Cardiac septum (tissue), 1 donor: Measurements from ENCODE around the gene RPL38. TPM values are rescaled to one million over a fixed set of nuclear protein-coding genes. Genes with fewer than 3 reads are reported as not detected.
A peak's percentile ranks its signal among the peaks of the same experiment; 100 is the strongest.

Experiments
- DNase-seq: peaks from one replicate; pipeline ENCODE4 v3.0.0-alpha.2; 2020; ENCODE audit warnings: low spot score
- intact Hi-C: fragments of 100-400 bp; cut with DNase I; formaldehyde crosslinking; loops from one replicate; pipeline ENCODE4 v1.14.0; 2022
- total RNA-seq: library from RNA; stranded (reverse); fragmentation: NEBNext Ultra II Directional; extraction: Animal tissue kit (Norgen Biotek cat#: 25700); gene quantifications from one replicate; pipeline ENCODE4 v1.2.1, GENCODE V29; 2021
- donor health status: DM: no; HTN: no; CAD: no.

RPL38 gene
- total RNA-seq, 1 donor from 2014 or later, result 575 TPM

DNA sequence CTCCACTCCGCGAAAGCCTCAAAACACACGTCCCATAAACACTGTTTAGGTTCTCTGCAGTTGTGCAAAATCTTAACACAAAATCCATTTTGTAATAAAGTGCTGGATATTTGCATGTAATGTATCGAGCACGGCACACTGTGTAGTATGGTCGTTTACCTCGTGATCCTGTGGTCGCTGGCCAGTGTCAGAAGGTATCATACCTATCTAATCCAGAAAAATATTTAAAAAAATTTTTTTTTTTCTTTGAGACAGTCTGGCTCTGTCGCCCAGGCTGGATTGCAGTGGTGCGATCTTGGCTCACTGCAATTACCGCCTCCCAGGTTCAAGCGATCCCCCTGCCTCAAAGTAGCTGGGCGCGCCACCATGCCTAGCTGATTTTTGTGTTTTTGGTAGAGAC, 996 bp downstream of the RPL38 start:
- intact Hi-C loops, result no loop called here

DNA sequence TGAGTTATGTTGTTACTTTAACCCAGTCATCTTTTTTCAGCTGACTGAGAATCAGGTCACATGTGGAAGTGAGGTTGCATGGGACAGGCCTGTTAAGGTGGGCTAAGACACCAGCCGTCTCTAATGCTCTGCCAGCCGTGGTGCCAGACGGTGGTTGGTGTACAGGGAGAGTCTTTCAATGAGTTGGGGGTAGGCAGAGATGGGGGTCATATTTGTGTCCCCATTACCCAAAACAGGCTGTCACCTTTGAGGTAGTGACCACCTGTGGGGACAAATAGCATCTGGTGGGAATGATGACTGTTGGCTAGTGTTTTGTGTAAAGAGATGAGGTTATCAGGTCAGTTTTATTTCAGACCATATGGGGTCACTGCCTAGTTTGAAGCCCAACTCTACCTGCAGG, 1.8 kb downstream of the RPL38 start:
- intact Hi-C loops, result no loop called here
- no peak for DNase-seq

More for the DNA sequence above, 996 bp downstream of the RPL38 start:
- DNase-seq, result no peak

GRCh38 chr17:74206332-74206818, 2.9 kb downstream of the RPL38 start:
- no peak for DNase-seq
- intact Hi-C loops, result no loop called here

DNA sequence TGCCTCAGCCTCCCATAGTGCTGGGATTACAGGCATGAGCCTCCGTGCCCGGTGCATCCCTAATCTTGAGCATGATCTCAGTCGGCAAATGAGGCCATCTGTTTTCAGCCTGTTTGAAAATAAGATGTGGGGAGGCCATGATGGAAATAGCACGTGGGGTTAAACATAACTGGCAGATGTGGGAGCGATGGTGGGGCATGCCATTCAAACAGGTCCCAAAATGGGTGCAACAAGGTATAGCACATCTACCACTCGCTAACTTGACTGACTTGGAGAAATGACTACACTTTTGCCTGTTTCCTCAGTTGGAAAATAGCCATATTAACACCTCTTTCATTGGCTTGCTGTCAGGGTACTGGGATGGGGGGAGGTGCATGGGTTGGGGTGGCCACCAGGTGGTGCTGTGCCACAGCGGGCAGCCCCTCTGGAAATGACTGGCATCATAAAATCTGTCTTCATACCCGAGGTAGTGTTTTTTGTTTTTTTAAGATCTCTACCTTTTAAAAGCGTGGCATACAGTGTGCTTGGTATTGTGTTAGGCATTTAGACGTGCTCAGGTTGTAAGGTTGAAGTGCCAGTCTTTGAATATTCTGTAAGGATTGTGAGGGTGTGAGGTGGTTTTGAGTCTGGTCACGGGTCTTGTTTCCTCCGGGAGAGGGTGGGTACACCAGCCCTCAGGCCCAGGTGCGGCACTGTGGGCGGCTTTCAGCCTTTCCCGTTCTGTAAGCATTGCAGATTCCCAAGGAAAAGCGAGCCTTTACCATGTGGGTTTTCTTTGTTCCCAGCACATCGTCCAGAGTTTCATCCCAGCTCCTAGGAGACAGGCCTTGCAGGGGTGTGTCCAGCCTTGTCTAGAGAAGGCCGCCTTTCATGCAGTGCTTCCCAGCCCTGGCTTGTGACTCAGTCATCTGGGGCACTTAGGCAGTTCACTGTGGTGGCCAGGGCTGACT, 7.0 kb downstream of the RPL38 start:
- intact Hi-C loops, result loop anchor here (2.0 to 5.0 kb wide), 2 partner anchors 86 to 152 kb away; partner anchors contain the start of gene BTBD17
- no peak for DNase-seq

DNA sequence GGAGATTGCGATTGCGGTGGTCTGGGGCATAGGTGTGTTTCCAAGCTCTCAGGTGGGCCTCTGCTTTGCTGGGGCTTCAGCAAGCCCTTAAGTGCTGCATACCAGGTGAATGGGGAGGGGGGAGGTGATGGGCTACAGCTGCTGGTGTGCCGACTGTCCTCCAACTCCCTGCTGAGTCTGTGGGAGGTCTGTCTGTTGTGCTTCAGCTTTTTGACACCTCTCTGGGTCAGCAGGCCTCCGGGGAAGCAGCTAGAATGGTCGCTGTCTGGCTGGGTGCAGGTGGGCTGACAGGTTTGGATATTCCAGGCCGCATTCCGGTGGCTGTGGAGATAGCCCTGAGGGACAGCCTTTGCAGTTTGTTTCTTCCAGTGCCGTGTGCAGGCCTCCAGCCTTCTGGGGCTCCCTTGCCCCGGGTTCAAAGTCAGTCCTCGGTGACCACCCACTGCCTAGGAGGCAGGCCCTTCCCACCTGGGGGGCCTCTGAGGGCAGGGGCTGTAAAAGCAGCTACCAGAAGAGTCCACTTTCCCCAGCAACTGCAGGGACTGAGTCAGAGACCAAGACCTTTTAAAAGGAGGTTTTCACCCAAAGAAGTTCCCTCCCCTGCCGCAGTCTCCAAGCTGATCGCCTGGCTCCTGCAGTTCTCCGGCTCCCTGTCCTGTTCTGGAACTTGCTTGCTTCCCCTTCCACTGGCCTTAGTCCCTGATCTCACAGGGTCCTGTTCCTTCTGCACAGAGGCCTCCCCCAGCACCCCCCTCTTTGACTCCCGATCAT, 7.8 kb downstream of the RPL38 start:
- intact Hi-C loops, result loop anchor here (2.0 to 5.0 kb wide), 2 partner anchors 85 to 151 kb away; partner anchors contain the start of gene BTBD17
- DNase-seq, result no peak

DNA sequence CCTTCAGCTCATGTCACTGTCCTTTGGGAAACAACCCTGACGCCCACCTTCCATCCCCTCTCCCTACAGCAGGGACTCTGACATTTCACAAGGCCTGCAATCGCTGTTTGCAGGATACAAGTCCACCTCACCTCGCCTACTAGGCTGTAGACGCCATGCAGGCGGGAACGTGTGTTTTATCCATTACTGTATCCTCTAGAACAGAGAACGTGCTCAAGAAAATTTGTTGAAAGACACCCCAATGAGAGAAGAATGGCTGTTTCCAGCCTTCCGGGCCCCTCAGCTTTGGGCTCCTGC, 8.4 kb downstream of the RPL38 start:
- intact Hi-C loops, result loop anchor here (2.0 to 5.0 kb wide), 2 partner anchors 85 to 150 kb away; partner anchors contain the start of gene BTBD17
- no peak for DNase-seq

DNA sequence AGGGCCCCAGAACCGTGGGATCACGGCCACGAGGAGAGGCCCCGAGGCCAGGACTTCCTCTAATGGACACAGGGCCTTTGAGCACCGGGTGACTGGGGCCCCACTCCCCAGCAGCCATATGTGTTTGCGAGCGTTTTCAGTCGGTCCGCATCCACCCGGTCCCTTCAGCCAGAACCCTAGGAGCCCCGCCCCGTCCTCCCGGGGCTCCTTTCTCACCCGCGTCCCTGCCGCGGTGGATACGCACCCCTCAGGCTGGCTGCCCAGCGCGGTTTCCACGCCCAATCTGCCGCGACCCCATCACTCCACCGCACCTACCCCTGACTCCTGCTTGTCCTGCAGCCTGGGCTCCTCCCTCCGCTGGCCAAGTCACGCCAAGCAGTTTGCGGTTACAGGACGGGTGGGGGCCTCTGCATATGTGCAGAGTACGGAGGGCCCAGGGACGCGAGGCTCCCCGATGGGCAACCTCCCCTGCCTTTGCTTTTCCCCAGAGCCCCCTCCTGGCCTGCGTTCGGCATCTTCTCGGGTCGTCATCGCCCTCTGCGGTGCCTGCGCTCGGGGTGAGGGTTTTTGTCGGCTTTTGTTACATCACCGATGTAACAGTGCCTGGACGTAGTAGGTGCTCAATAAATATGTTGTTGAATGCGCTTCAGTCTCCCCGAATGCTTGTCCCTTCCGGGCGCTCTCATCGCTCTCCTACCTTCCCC, 8.9 kb downstream of the RPL38 start:
- intact Hi-C loops, result loop anchor here (5.0 kb wide), 1 partner anchor 150 kb away; the partner anchor contains the start of gene BTBD17
- DNase-seq, result no peak

- peak; percentile 93 for DNase-seq
- intact Hi-C loops, result loop anchor here (5.0 kb wide), 1 partner anchor 149 kb away; the partner anchor contains the start of gene BTBD17
Observed at GRCh38 chr17:74212913-74213791, 9.7 kb downstream of the RPL38 start, which contains the start of gene TTYH2. Gene TTYH2, plus strand, starts transcription at chr17:74213571. Its CDS starts 17 bp downstream, at chr17:74213588.

DNA sequence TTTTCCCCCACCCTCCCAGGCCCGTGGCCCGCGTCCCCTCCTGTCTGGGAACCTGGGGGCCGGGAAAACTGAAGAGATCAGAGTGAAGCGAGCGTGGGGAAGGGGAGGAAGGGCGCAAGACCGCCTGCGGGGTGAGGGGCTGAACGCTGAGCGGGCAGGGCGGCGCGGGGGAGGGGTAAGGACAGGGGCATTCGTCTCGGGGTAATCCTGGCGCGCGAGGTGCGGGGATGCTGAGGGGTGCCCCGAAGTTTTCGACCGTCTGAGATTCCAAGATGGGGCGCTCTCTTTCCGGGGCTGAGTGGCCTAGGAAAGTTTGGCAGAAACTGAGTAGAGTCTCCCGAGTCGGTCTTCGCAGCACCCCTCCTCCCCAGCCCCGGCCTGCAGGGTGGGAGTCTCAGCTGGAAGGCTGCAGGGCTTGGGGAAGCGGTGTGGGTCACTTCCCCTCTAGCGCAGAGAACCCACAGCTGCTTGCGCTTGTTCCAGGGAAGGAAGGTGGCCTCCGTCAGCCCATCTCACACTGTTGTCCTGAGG, 10.4 kb downstream of the RPL38 start:
- no peak for DNase-seq
- intact Hi-C loops, result loop anchor here (2.0 to 5.0 kb wide), 2 partner anchors 29 to 148 kb away; partner anchors contain the start of gene BTBD17

- intact Hi-C loops, result loop anchor here (2.0 to 5.0 kb wide), 2 partner anchors 28 to 148 kb away; partner anchors contain the start of gene BTBD17
- DNase-seq, result no peak
Observed at GRCh38 chr17:74214484-74215341, 11.2 kb downstream of the RPL38 start.

GRCh38 chr17:74215342-74215727, 11.9 kb downstream of the RPL38 start:
- DNase-seq, result no peak
- intact Hi-C loops, result loop anchor here (2.0 kb wide), 1 partner anchor 27 kb away; no protein-coding TSS in a partner anchor

DNA sequence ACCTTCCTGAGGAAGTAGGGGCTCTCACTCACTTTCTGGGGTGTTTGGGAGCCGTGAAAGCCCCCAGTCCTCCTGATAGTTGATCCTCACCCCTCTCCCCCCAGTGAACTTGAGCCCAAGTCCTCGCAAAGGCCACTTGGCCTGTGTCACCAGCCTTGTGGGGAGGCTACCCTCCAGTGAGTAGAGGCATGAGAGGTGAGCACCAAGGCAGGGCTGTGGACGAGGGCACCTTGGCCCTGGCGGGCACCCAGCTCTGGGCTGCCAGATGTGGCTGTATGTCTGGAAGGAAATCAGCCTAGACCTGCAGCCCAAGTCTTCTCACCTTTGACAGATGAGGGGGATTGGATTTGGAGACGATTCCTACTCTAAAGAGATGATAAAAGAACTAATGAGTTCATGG, 13.0 kb downstream of the RPL38 start:
- no peak for DNase-seq
- intact Hi-C loops, result no loop called here

DNA sequence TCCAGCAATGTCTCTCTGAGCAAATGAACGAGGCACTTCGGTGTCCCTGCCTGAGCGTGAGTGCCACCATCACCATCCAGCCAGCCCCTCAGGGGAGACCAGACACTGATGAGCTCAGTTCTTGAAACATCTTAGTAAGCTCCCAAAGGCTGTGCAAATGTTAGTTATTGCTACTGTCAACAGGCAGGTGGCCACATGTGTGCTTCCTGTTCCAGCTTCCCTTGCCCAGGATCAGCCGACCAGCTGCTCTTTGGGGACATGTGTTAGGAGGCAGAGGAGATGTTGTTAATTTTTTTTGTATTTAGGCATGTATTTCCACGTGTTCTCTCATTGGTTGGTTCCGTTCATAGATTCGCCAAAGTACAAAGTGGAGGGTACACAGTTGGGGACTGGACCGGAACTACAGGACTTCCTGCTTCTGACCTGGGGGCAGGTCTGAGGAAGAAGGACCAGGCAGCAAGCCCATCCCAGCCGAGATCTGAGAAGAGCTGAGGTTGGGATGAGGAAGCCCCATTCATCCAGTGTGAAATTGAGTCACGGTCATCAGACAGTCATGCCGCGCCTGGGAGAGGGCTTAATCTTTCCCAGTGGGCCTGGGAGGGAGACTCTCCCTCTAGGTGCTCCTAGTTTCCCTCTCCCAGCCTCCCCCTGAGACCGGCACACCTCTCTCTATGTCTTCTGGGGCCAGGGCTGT, 13.7 kb downstream of the RPL38 start:
- intact Hi-C loops, result no loop called here
- DNase-seq, result no peak

- intact Hi-C loops, result no loop called here
- DNase-seq, result no peak
Observed at GRCh38 chr17:74217888-74218287, 14.4 kb downstream of the RPL38 start.

DNA sequence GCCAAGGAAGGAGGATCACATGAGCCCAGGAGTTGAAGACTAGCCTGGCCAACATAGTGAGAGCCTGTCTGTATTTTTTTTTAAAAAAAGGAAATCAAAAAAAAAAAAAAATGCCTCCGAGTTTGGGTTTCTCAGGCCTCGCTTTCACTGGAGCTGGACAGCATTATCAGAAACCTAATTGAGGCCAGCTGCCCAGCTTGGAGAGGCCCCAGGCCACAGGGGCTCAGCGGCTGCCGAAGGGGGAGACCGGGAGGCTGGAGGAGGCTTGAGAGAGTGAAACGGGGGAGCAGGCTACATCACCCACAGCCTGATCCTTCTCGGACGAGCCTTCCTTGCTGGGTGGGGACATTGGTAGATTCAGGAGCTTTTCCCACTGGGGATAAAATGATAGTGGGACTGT, 15.0 kb downstream of the RPL38 start:
- intact Hi-C loops, result no loop called here
- DNase-seq, result no peak

- DNase-seq, result no peak
- intact Hi-C loops, result no loop called here
Observed at GRCh38 chr17:74219576-74220133, 16.2 kb downstream of the RPL38 start.
